Ovary (tissue), 9 donors: Measurements from ENCODE around the gene CENPW. TPM values are rescaled to one million over a fixed set of nuclear protein-coding genes. Genes with fewer than 3 reads are reported as not detected.

Experiments
- DNase-seq, 5 donors: peaks; one replicate each; pipeline ENCODE4 v3.0.0-alpha.2; 2019 to 2020
- H3K27ac ChIP-seq, 2 donors: fragments of 200-600 bp; one replicate each; pipeline versions ENCODE4 v1.5.1 to v1.8.0; 2019 to 2022
- H3K27me3 ChIP-seq: fragments of 200-600 bp; one replicate; pipeline ENCODE4 v1.8.0; 2022
- H3K36me3 ChIP-seq: fragments of 200-600 bp; sonication (generic); one replicate; pipeline ENCODE4 v1.5.1; 2019
- H3K4me1 ChIP-seq: one replicate; pipeline ENCODE4 v1.8.1; 2013; ENCODE audit warnings: mild to moderate bottlenecking, moderate library complexity; ENCODE audit not compliant: insufficient read depth
- H3K4me3 ChIP-seq: fragments of 200-600 bp; sonication (generic); one replicate; pipeline ENCODE4 v1.5.1; 2017
- H3K9me3 ChIP-seq, 2 donors: fragments of 200-600 bp in 1 of 2; sonication (generic) in 1 of 2; one replicate each; pipeline versions ENCODE4 v1.5.1 to v1.8.1; 2013 to 2019; ENCODE audit warnings: mild to moderate bottlenecking in 1 of 2, moderate library complexity in 1 of 2
- EP300 ChIP-seq: sonication (generic); formaldehyde crosslinking; IDR thresholded peaks from one replicate; pipeline ENCODE4 v1.6.1; 2017; ENCODE audit warnings: antibody characterized with exemption
- POLR2A ChIP-seq: fragments of 450-650 bp; IDR thresholded peaks from one replicate; pipeline ENCODE4 v1.6.1; 2017; ENCODE audit warnings: antibody characterized with exemption, mild to moderate bottlenecking, moderate library complexity
- WGBS, 3 donors: extraction: QIAGEN DNeasy Blood & Tissue Kit in 1 of 3; methylation state at CpG; one replicate each; pipeline versions ENCODE4 v1.1.5 to v1.1.7; 2013 to 2017; 5-methylcytosine and 5-hydroxymethylcytosine counted together
- intact Hi-C, 4 donors: fragments of 100-400 bp; cut with DNase I; formaldehyde crosslinking; loops; one replicate each; pipeline versions ENCODE4 v1.11.0 to v1.15.1; 2022 to 2023
- polyA plus RNA-seq, 2 donors: library from polyadenylated mRNA; stranded (reverse); fragments of 200-250 nt in 1 of 2; fragments of 350-450 nt in 1 of 2; fragmentation: Illumina TruSeq in 1 of 2; extraction: RNeasy Lipid Tissue Mini Kit (QIAGEN cat#74804) in 1 of 2; gene quantifications; one replicate each; pipeline ENCODE4 v1.2.3, GENCODE V29; 2013 to 2014
- total RNA-seq, 7 donors: library from RNA; depleted of rRNA in 2 of 7; stranded (reverse); fragments of >200 nt in 2 of 7; fragmentation: NEBNext Ultra II Directional in 3 of 7; extraction: Animal tissue kit (Norgen Biotek cat#: 25700) in 3 of 7; gene quantifications; one replicate each; pipeline versions ENCODE4 v1.1.0 to v1.2.4, GENCODE V29; 2016 to 2023
- TF ChIP-seq, protein P1 (sequence below), 3 donors: fragments of 450-650 bp in 2 of 3; fragments of 200-600 bp in 1 of 3; IDR thresholded peaks; one replicate each; pipeline versions ENCODE4 v1.5.1 to v1.8.0; 2016 to 2022; ENCODE audit warnings: antibody characterized with exemption in 3 of 3, mild to moderate bottlenecking in 1 of 3
- donor health status: DM: no; HTN: no; CAD: no; lungs with moderate emphysema.
- donor health status: DM: no; HTN: no; CAD: no.
- donor health status: Bipolar disorder and iron deficiency.
- donor health status: DM: yes; HTN: yes; CAD: no.
- donor health status: DM: no; HTN: no; CAD: no.
- donor health status: DM: yes; HTN: yes; CAD: no.

The CENPW gene
- total and polyA plus RNA-seq, 9 donors: 1.0 to 8.6 (median 2.4) TPM; not detected in 1

DNA sequence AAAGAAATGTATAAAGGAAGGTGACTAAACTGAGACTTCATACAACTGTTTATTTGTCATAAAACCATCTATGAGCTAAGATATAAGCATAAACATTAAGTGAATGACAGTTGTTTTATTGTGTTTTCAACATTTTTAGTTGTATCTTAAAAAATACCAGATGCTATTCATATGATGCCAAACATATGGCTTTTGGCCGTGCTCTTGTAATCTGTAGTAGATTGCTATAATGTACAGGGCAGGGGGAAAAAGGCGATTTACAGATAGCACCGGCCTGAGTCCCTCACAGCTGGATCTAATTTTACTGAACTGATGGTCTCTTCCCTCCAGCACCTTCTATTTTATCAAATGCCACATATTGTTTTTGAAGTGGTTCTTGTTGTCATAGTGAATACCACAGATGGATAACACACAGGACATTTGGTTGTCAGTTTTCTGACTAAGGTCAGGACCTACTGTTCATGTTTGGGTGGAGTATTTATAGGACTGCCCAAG lies 48.2 kb downstream of the CENPW start:
- no peak overlapping the region for H3K4me3 ChIP-seq
- DNase-seq: no peak
- no peaks in the 10 kb centered on the region for H3K27me3 ChIP-seq
- no peaks in the 10 kb centered on the region for H3K36me3 ChIP-seq
- no peaks in the 10 kb centered on the region for H3K4me1 ChIP-seq
- intact Hi-C loops: no loop called here
- H3K27ac ChIP-seq: no peak overlapping the region
- H3K9me3 ChIP-seq: no peaks in the 10 kb centered on the region
- 18 to 22% (median 22%) methylated on average over 3 of the region's 3 CpGs for WGBS, 3 donors
- no peak for TF ChIP-seq EP300
- no peak for TF ChIP-seq POLR2A
- TF ChIP-seq, protein P1, sequence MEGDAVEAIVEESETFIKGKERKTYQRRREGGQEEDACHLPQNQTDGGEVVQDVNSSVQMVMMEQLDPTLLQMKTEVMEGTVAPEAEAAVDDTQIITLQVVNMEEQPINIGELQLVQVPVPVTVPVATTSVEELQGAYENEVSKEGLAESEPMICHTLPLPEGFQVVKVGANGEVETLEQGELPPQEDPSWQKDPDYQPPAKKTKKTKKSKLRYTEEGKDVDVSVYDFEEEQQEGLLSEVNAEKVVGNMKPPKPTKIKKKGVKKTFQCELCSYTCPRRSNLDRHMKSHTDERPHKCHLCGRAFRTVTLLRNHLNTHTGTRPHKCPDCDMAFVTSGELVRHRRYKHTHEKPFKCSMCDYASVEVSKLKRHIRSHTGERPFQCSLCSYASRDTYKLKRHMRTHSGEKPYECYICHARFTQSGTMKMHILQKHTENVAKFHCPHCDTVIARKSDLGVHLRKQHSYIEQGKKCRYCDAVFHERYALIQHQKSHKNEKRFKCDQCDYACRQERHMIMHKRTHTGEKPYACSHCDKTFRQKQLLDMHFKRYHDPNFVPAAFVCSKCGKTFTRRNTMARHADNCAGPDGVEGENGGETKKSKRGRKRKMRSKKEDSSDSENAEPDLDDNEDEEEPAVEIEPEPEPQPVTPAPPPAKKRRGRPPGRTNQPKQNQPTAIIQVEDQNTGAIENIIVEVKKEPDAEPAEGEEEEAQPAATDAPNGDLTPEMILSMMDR (IDR thresholded peaks at IDR 0.05): no peak

DNA sequence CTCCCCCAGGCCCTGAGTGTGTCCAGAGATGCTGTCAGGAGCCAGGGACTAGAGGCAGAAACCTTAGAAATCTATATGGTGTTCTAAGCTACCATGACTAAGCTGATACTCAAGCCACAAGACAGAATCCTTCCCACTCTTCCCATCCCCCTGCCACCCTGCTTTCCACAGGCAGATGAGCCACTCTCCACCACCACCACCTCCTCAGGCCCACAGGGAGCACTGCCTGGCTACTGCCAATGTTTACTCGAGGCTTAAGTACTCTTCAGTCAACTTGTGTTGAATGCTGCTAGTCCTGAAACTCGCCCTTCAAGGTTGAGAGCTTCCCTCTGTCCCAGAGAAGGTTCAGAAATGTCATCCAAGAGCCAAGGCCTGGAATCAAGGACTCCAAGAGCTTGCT lies 56.2 kb downstream of the CENPW start:
- TF ChIP-seq EP300: no peak
- TF ChIP-seq POLR2A: no peak
- TF ChIP-seq, protein P1 (IDR thresholded peaks at IDR 0.05): no peak

More for the DNA sequence above, 56.2 kb downstream of the CENPW start:
- Histone ChIP-seq H3K4me3 (no peak overlapping the region), H3K9me3 (no peaks in the 10 kb centered on the region), H3K4me1 (no peaks in the 10 kb centered on the region), H3K27me3 (no peaks in the 10 kb centered on the region), H3K36me3 (no peaks in the 10 kb centered on the region), H3K27ac (no peak overlapping the region)
- intact Hi-C loops: no loop called here
- no peak for DNase-seq
- WGBS, 3 donors: 68 to 83% (median 69%) methylated on average over 2 of the region's 2 CpGs
